HFFc6 (cell line): ENCODE data around the gene CCNJ. TPM values are rescaled to one million over a fixed set of nuclear protein-coding genes. Genes with fewer than 3 reads are reported as not detected.
"Not testable (repeated sequence)": the region's sequence is repeated elsewhere in the genome, so short reads cannot be mapped to it uniquely, and the experiment has no call there.

Source experiments
- DNase-seq: peaks from one replicate; pipeline ENCODE4 v3.0.0-alpha.2; 2018
- H3K27ac Mint-ChIP-seq: 2 replicates; pipeline ENCODE4 v1.8.0; 2020; ENCODE audit warnings: mild to moderate bottlenecking, mixed read lengths
- H3K27me3 Mint-ChIP-seq: 2 replicates; pipeline ENCODE4 v1.8.0; 2021; ENCODE audit warnings: mild to moderate bottlenecking, moderate library complexity, mixed read lengths; ENCODE audit not compliant: insufficient read depth
- H3K36me3 Mint-ChIP-seq: 2 replicates; pipeline ENCODE4 v1.8.0; 2021; ENCODE audit warnings: low read depth, mixed read lengths
- H3K4me1 Mint-ChIP-seq: 2 replicates; pipeline ENCODE4 v1.8.0; 2020; ENCODE audit warnings: low read depth, mixed read lengths
- H3K4me3 Mint-ChIP-seq: 2 replicates; pipeline ENCODE4 v1.8.0; 2020; ENCODE audit warnings: mild to moderate bottlenecking, moderate library complexity, mixed read lengths
- H3K9me3 Mint-ChIP-seq: 2 replicates; pipeline ENCODE4 v1.8.0; 2020; ENCODE audit warnings: mild to moderate bottlenecking, mixed read lengths
- total RNA-seq, 6 experiments: library from RNA; stranded (reverse); fragmentation: NEBNext Ultra II Directional; extraction: Animal tissue kit (Norgen Biotek cat#: 25700); gene quantifications; 2 replicates in 1 of 6; 3 replicates in 5 of 6; pipeline ENCODE4 v1.2.3, GENCODE V29; 2021
- TF ChIP-seq, protein P1 (sequence below): fragments of 200-600 bp; sonication (generic); IDR thresholded peaks from 2 replicates; pipeline ENCODE4 v1.5.0; 2021; ENCODE audit warnings: antibody characterized with exemption, mild to moderate bottlenecking

The CCNJ gene
- total RNA-seq, 6 experiments from 2014 or later: 2.8 to 3.8 (median 3.2) TPM

DNA sequence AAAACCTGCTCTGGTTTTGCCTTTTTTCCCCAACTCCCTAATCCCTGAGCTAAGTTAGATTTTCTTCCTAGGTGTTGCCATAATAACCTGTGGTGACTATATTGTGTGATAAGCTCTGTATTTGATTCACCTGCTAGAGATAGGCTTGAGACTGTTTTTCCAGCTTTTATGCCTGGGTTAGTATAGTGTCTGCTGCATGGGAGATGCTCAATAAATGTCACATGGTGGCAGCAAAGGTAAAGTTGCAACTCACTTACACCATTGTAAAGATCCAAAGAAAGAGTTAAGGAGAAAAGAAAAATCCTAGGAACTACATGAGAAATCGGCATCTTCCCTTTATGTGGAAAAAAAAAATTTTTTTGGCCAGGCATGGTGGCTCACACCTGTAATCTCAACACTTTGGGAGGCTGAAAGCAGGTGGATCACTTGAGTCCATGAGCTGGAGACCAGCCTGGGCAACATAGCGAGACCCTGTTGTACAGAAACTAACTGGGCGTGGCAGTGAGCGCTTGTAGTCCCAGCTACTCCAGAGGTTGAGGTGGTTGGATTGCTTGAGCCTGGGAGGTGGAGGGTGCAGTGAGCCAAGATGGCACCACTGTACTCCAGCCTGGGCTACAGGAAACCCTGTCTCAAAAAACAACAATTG, 3.7 kb downstream of the CCNJ start:
- H3K4me1 Mint-ChIP-seq: peaks cover 28% of the 10 kb centered on the region
- H3K27ac Mint-ChIP-seq: no peak overlapping the region
- no peak for DNase-seq
- TF ChIP-seq, protein P1, sequence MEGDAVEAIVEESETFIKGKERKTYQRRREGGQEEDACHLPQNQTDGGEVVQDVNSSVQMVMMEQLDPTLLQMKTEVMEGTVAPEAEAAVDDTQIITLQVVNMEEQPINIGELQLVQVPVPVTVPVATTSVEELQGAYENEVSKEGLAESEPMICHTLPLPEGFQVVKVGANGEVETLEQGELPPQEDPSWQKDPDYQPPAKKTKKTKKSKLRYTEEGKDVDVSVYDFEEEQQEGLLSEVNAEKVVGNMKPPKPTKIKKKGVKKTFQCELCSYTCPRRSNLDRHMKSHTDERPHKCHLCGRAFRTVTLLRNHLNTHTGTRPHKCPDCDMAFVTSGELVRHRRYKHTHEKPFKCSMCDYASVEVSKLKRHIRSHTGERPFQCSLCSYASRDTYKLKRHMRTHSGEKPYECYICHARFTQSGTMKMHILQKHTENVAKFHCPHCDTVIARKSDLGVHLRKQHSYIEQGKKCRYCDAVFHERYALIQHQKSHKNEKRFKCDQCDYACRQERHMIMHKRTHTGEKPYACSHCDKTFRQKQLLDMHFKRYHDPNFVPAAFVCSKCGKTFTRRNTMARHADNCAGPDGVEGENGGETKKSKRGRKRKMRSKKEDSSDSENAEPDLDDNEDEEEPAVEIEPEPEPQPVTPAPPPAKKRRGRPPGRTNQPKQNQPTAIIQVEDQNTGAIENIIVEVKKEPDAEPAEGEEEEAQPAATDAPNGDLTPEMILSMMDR: no peak; the same call in 1 of the 2 replicates
- H3K4me3 Mint-ChIP-seq: no peak overlapping the region
- H3K36me3 Mint-ChIP-seq: no peaks in the 10 kb centered on the region
- no peaks in the 10 kb centered on the region for H3K27me3 Mint-ChIP-seq
- H3K9me3 Mint-ChIP-seq: no peaks in the 10 kb centered on the region

DNA sequence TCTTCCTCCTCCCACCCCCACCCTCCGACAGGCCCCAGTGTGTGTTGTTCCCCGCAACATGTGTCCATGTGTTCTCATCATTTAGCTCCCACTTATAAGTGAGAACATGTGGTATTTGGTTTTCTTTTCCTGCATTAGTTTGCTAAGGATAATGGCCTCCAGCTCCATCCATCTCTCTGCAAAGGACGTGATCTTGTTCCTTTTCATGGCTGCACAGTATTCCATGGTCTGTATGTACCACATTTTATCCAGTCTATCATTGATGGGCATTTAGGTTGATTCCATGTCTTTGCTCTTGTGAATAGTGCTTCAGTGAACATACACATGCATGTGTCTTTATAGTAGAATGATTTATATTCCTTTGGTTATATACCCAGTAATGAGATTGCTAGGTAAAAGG, 4.5 kb downstream of the CCNJ start:
- not testable (repeated sequence) for H3K36me3 Mint-ChIP-seq, H3K27me3 Mint-ChIP-seq, H3K9me3 Mint-ChIP-seq, H3K4me3 Mint-ChIP-seq, H3K27ac Mint-ChIP-seq, DNase-seq
- H3K4me1 Mint-ChIP-seq: peaks cover 22% of the 10 kb centered on the region

DNA sequence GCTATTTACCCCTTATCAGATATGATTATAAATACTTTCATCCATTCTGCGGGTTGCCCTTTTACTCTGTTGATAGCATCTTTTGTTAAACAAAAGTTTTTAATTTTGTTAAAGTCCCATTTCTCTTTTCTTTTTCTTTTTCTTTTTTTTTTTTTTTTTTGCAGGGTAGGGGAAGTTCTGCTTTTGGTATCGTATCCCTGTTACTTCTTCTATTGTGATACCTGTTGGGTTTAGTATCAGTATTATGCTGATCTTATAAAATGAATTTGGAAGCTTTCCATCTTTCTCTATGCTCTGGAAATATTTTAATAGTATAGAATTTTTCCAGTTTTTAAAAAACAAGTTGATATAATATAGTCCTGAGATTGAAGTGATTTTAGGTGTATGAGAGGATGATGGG, 6.0 kb downstream of the CCNJ start:
- TF ChIP-seq, protein P1: no peak
- Mint-ChIP-seq H3K36me3 (no peaks in the 10 kb centered on the region), H3K9me3 (no peaks in the 10 kb centered on the region), H3K27ac (no peak overlapping the region), H3K4me3 (no peak overlapping the region), H3K4me1 (peaks cover 21% of the 10 kb centered on the region), H3K27me3 (no peaks in the 10 kb centered on the region)
- no peak for DNase-seq

DNA sequence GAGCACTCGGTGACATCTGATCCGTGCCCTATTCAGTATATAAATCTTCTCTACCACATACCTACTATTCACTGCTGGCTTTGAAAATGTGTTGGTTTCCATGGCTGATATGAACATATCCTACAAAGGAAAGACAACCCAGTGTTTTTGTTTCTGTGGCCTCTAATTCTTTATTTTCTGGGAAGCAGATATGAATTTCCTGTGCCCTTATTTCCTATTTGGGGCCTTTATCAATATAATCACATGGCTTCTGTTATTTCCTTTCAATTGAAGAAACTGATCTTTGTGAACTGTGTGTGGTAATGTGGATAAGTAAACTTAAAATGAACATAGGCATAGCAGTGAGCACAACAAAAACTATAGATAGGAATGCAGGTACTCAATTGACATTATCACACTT, 10.6 kb downstream of the CCNJ start:
- Mint-ChIP-seq H3K36me3 (peaks cover 10% of the 10 kb centered on the region), H3K27ac (no peak overlapping the region), H3K4me3 (no peak overlapping the region), H3K4me1 (no peaks in the 10 kb centered on the region), H3K27me3 (no peaks in the 10 kb centered on the region), H3K9me3 (no peaks in the 10 kb centered on the region)
- DNase-seq: no peak
- TF ChIP-seq, protein P1: no peak

DNA sequence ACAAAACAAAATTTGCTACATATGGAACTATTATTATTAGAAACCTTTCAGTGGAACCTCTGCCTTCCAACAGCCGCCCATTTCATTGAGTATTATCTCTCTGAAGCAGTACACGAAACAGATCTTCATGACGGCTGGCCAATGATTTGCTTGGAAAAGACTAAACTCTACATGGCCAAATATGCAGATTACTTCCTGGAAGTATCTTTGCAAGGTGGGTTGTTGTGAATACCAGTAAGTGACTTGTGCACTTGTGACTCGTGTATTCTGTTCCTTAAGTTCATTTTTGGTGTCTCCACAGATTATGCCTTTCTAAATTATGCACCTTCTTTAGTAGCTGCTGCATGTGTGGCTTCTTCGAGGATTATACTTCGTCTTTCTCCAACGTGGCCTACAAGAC, 13.4 kb downstream of the CCNJ start:
- DNase-seq: no peak
- no peaks in the 10 kb centered on the region for H3K27me3 Mint-ChIP-seq
- no peak overlapping the region for H3K27ac Mint-ChIP-seq
- H3K4me1 Mint-ChIP-seq: no peaks in the 10 kb centered on the region
- no peaks in the 10 kb centered on the region for H3K9me3 Mint-ChIP-seq
- TF ChIP-seq, protein P1: no peak
- no peak overlapping the region for H3K4me3 Mint-ChIP-seq
- peaks cover 10% of the 10 kb centered on the region for H3K36me3 Mint-ChIP-seq

DNA sequence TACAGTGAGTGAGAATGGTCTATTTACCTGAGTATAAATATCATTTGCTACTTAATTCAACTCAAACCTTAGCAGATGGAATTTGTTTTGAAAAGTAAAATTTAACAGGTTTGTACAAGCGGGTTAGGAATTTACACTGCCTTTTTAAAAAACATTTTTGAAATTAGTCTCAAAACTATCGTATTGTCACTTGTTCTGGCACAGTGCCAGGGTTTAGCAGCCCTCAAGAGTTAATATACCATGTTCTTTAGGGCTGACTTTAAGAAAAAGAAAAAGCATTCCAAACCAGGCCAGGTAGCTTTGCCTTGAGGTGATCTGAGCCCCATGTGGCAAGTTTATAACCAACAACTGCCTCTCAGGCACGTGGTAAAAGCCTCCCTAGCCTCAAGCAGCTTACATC, 17.8 kb downstream of the CCNJ start:
- DNase-seq: no peak
- Mint-ChIP-seq H3K4me1 (no peaks in the 10 kb centered on the region), H3K9me3 (no peaks in the 10 kb centered on the region), H3K4me3 (no peak overlapping the region), H3K27me3 (no peaks in the 10 kb centered on the region), H3K36me3 (peaks cover 14% of the 10 kb centered on the region), H3K27ac (no peak overlapping the region)
- TF ChIP-seq, protein P1: no peak
